A549 (cell line): ENCODE measurements around the gene INPP5J. TPM values are rescaled to one million over a fixed set of nuclear protein-coding genes. Genes with fewer than 3 reads are reported as not detected.
"Not testable (repeated sequence)": the region's sequence is repeated elsewhere in the genome, so short reads cannot be mapped to it uniquely, and the experiment has no call there.

Source experiments
- ATAC-seq, 2 experiments: fragments of 200-7000 bp in 1 of 2; fragments of >200 bp in 1 of 2; cut with Nextera tagmentation in 1 of 2; cut with Tn5 transposase in 1 of 2; 3 replicates each; pipeline versions ENCODE4 v1.8.0 to v1.9.1; 2018 to 2020; ENCODE audit warnings: mild to moderate bottlenecking in 1 of 2, moderate library complexity in 1 of 2
- CTCF ChIA-PET: fragments of 300-600 bp; sonication (Branson Sonifier 250); formaldehyde crosslinking; extraction: SDS; loops from one replicate; lab custom pipeline; 2021; ENCODE audit warnings: antibody characterized with exemption, inconsistent platforms; lab: Yijun Ruan, JAX
- POLR2A ChIA-PET: fragments of 350-600 bp; formaldehyde crosslinking; extraction: SDS; loops from one replicate; lab custom pipeline; 2021; ENCODE audit warnings: antibody characterized with exemption, inconsistent platforms; lab: Yijun Ruan, JAX
- DNase-seq, 2 experiments: peaks; one replicate each; pipeline versions ENCODE4 v3.0.0 to v3.0.0-alpha.2; 2011 to 2016; ENCODE audit warnings: low read depth in 1 of 2, low spot score in 1 of 2
- FAIRE-seq: peaks from 2 replicates; lab custom pipeline; 2011; peaks lifted over from hg19 to GRCh38; lab: Jason Lieb, UNC
- H3K27ac ChIP-seq, 2 experiments: fragments of >200 bp; sonication (Bioruptor Twin); formaldehyde crosslinking; 3 replicates each; pipeline ENCODE4 v1.5.1; 2016 to 2017
- H3K4me1 ChIP-seq: fragments of >200 bp; sonication (Bioruptor Twin); formaldehyde crosslinking; 3 replicates; pipeline ENCODE4 v1.6.1; 2016
- H3K4me2 ChIP-seq: fragments of >200 bp; sonication (Bioruptor Twin); formaldehyde crosslinking; 3 replicates; pipeline ENCODE4 v1.6.1; 2016
- H3K4me3 ChIP-seq: fragments of >200 bp; sonication (Bioruptor Twin); formaldehyde crosslinking; 3 replicates; pipeline ENCODE4 v1.5.1; 2016
- H3K9me3 ChIP-seq: fragments of >200 bp; sonication (Bioruptor Twin); formaldehyde crosslinking; 3 replicates; pipeline ENCODE4 v1.6.1; 2016
- EHF ChIP-seq: fragments of 250-450 bp; sonication (Bioruptor Pico); IDR thresholded peaks from 2 replicates; pipeline ENCODE4 v1.5.0; 2020; ENCODE audit warnings: mild to moderate bottlenecking
- FOSL2 ChIP-seq, 2 experiments: fragments of 450-650 bp in 1 of 2; fragments of >200 bp in 1 of 2; sonication (Bioruptor Twin) in 1 of 2; formaldehyde crosslinking; IDR thresholded peaks; 2 replicates each; pipeline versions ENCODE4 v1.5.0 to v1.6.1; 2016 to 2020; ENCODE audit warnings: mild to moderate bottlenecking in 1 of 2, moderate library complexity in 1 of 2
- HDAC2 ChIP-seq: fragments of 200-600 bp; sonication (generic); IDR thresholded peaks from 2 replicates; pipeline ENCODE4 v1.6.1; 2016
- HOXB13 ChIP-seq: fragments of 250-450 bp; sonication (Bioruptor Pico); IDR thresholded peaks from 2 replicates; pipeline ENCODE4 v1.5.0; 2020; ENCODE audit warnings: low read depth, mild to moderate bottlenecking, moderate library complexity
- KDM1A ChIP-seq: fragments of 200-600 bp; sonication (generic); IDR thresholded peaks from 2 replicates; pipeline ENCODE4 v1.6.1; 2016; ENCODE audit warnings: low read depth, mild to moderate bottlenecking
- MAZ ChIP-seq: fragments of 150-350 bp; IDR thresholded peaks from 2 replicates; pipeline ENCODE4 v1.6.1; 2014; ENCODE audit warnings: antibody characterized with exemption, low read depth, low read length, borderline replicate concordance
- SMC3 ChIP-seq: fragments of >200 bp; sonication (Bioruptor Twin); formaldehyde crosslinking; IDR thresholded peaks from 3 replicates; pipeline ENCODE4 v1.6.1; 2018; ENCODE audit warnings: inconsistent platforms
- ZC3H11A ChIP-seq: fragments of 450-650 bp; IDR thresholded peaks from 2 replicates; pipeline ENCODE4 v1.6.1; 2014; ENCODE audit warnings: antibody characterized with exemption, mild to moderate bottlenecking
- ZSCAN20 ChIP-seq: fragments of 250-450 bp; sonication (Bioruptor Pico); IDR thresholded peaks from 2 replicates; pipeline ENCODE4 v1.8.0; 2022; ENCODE audit warnings: mild to moderate bottlenecking, moderate library complexity
- WGBS: methylation state at CpG from one replicate; pipeline ENCODE4 v1.1.6; 2017; ENCODE audit errors: missing lambda C conversion rate; 5-methylcytosine and 5-hydroxymethylcytosine counted together
- polyA plus RNA-seq, 4 experiments: library from polyadenylated mRNA; depleted of rRNA in 3 of 4; stranded (reverse); fragments of >200 nt; fragmentation: RNase III in 1 of 4; extraction: RNeasy Plus Mini Kit Qiagen cat#74134 plus additional on column Dnase treatment in 1 of 4; gene quantifications; 2 replicates in 3 of 4; 3 replicates in 1 of 4; pipeline ENCODE4 v1.2.3, GENCODE V29; 2011 to 2017
- TF ChIP-seq, protein P1 (sequence below): fragments of 200-600 bp; sonication (generic); IDR thresholded peaks from 2 replicates; pipeline ENCODE4 v1.6.1; 2016; ENCODE audit warnings: antibody characterized with exemption, mild to moderate bottlenecking, moderate library complexity
- TF ChIP-seq, protein P2 (sequence below): fragments of 450-650 bp; IDR thresholded peaks from 2 replicates; pipeline ENCODE4 v1.6.1; 2014; ENCODE audit warnings: antibody characterized with exemption

INPP5J gene
- polyA plus RNA-seq, 2 of the 4 experiments (the other 2 are of a cell fraction): 0.70 to 1.5 TPM

DNA sequence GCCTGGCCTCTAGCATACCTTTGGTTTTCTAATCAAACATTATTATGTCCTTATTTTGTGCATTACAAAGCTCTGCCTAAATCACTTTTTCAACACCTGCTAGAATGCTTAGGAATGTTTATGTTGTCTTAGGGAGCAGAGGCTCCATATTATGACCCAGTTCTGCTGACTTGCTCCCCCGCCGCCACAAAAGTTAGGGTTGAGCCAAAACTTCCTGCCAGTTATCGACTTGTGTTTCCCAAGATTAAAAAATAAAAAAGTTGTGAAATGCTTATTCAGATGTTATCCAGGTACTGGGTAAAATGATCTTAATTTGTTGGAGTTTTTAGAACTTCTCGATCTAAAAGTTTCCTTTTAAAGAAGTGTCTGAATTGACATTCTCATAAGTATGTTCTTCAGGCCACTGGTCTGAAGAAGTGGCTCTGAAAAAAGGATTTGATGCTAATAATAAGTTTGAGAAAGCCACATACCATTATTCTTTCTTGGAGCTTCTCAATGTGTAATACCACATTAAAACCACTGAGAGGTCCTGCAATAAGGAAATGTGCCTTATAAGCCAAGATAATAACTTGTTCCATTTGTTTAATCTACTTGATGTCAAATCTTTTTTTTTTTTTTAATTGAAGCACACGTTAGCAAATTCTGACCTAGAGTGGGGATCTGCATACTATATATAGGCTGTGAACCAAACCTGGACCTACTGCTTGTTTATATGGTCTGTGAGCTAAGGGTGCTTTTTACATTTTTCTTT, 39.4 kb downstream of the INPP5J start (continued):
- TF ChIP-seq, protein P1, sequence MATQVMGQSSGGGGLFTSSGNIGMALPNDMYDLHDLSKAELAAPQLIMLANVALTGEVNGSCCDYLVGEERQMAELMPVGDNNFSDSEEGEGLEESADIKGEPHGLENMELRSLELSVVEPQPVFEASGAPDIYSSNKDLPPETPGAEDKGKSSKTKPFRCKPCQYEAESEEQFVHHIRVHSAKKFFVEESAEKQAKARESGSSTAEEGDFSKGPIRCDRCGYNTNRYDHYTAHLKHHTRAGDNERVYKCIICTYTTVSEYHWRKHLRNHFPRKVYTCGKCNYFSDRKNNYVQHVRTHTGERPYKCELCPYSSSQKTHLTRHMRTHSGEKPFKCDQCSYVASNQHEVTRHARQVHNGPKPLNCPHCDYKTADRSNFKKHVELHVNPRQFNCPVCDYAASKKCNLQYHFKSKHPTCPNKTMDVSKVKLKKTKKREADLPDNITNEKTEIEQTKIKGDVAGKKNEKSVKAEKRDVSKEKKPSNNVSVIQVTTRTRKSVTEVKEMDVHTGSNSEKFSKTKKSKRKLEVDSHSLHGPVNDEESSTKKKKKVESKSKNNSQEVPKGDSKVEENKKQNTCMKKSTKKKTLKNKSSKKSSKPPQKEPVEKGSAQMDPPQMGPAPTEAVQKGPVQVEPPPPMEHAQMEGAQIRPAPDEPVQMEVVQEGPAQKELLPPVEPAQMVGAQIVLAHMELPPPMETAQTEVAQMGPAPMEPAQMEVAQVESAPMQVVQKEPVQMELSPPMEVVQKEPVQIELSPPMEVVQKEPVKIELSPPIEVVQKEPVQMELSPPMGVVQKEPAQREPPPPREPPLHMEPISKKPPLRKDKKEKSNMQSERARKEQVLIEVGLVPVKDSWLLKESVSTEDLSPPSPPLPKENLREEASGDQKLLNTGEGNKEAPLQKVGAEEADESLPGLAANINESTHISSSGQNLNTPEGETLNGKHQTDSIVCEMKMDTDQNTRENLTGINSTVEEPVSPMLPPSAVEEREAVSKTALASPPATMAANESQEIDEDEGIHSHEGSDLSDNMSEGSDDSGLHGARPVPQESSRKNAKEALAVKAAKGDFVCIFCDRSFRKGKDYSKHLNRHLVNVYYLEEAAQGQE: no peak

DNA sequence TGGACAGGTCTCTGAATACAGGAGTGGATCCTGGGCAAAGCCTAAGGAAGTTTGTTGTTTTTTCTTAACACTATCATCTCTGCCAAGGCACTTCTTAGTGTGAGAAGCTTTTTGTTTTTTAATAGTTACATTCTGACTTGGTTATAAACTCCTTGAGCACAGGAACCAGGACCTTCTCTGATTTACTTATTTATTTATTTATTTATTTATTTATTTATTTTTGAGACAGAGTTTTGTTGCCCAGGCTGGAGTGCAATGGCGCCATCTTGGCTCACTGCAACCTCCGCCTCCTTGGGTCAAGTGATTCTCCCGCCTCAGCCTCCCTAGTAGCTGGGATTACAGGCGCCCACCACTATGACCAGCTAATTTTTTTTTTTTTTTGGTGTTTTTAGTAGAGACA, 48.2 kb downstream of the INPP5J start:
- Histone ChIP-seq H3K4me2 (no peak overlapping the region), H3K9me3 (no peaks in the 10 kb centered on the region), H3K27ac (no peak overlapping the region), H3K4me3 (no peak overlapping the region), H3K4me1 (peaks cover 14% of the 10 kb centered on the region)
- CTCF ChIA-PET: interaction anchor here (1.1 kb wide), 1 partner anchor 47 kb away, joined by 3 read pairs; no protein-coding TSS in a partner anchor
- POLR2A ChIA-PET: no interaction called here
- WGBS: 96% methylated on average over 4 of the region's 4 CpGs
- no peak for ATAC-seq
- TF ChIP-seq HOXB13 (CRISPR knock-in tag) (no peak), HDAC2 (no peak), KDM1A (no peak), EHF (CRISPR knock-in tag) (no peak), ZC3H11A (peak; percentile 29; the same call in 1 of the 2 replicates), SMC3 (no peak)
- TF ChIP-seq, protein P2, sequence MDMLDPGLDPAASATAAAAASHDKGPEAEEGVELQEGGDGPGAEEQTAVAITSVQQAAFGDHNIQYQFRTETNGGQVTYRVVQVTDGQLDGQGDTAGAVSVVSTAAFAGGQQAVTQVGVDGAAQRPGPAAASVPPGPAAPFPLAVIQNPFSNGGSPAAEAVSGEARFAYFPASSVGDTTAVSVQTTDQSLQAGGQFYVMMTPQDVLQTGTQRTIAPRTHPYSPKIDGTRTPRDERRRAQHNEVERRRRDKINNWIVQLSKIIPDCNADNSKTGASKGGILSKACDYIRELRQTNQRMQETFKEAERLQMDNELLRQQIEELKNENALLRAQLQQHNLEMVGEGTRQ: no peak
- FAIRE-seq: no peak
- no peak for DNase-seq

DNA sequence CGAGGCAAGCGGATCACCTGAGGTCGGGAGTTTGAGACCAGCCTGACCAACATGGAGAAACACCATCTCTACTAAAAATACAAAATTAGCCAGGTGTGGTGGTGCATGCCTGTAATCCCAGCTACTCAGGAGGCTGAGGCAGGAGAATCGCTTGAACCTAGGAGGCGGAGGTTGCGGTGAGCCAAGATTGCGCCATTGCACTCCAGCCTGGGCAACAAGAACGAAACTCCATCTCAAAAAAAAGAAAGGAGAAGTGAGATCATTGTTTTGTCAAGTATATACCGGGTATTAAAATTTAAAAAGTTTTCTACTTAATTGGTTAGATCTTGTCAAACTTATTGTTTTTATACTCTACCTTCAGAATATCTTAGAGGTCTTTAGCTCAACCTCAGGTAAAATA, 49.0 kb downstream of the INPP5J start:
- H3K9me3 ChIP-seq, ATAC-seq, POLR2A ChIA-PET, H3K27ac ChIP-seq, H3K4me2 ChIP-seq, H3K4me3 ChIP-seq, FAIRE-seq, DNase-seq: not testable (repeated sequence)
- 97% methylated on average over 9 of the region's 9 CpGs for WGBS
- H3K4me1 ChIP-seq: peaks cover 14% of the 10 kb centered on the region
- CTCF ChIA-PET: interaction anchor here (0.7 kb wide), 1 partner anchor 10 kb away, joined by 4 read pairs; no protein-coding TSS in a partner anchor

DNA sequence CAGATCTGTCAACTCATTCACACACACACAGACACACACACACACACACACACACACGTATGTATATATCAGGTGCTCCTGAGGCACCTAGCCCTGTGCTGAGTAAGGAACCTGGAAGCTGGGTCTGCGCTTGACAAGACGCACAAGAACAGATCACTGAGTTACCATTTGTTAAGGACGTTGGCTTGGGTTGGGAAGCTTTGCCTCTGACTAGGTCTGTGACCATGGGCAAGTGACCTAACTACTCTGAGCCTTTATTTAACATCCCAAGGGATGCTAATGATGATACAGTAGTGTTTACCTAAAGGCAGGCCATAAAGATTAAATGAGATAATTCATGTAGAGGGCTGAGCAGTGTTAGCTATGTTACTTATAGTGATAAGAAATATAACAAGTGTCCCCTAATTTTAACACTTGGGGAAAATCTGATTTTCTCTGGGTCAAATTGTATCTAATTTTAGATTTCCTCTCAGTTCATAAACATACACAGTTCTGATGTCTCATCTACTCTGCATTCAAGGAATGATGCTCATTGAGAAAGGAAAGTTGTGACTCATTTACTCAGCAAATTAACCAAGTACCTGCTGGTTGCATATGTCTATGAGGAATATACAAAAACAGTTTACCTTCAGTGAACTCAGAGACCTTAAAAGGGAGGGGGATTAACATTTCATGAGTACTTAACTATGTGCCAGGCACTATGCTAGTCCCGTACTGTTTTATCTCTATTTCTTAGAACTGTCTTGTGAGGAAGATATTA, 50.8 kb downstream of the INPP5J start:
- FAIRE-seq: no peak
- CTCF ChIA-PET: interaction anchor here (0.5 to 1.3 kb wide), 4 partner anchors 20 to 405 kb away, joined by 3 read pairs; no protein-coding TSS in a partner anchor

More for the DNA sequence above, 50.8 kb downstream of the INPP5J start:
- no peak overlapping the region for H3K4me3 ChIP-seq
- H3K4me2 ChIP-seq: peak overlapping the region; percentile 40
- no peaks in the 10 kb centered on the region for H3K9me3 ChIP-seq
- POLR2A ChIA-PET: no interaction called here
- TF ChIP-seq ZSCAN20 (no peak), MAZ (no peak), FOSL2 (IDR thresholded peaks at IDR 0.05) (no peak), FOSL2 (CRISPR knock-in tag; IDR thresholded peaks at IDR 0.05) (peak; percentile 76)
- ATAC-seq: peak; percentile 54 to 62; a peak in 5 of 6 replicates
- no peak overlapping the region for H3K27ac ChIP-seq
- peaks cover 23% of the 10 kb centered on the region for H3K4me1 ChIP-seq
- peak; percentile 16 to 32 for DNase-seq
- whole genome bisulfite sequencing: 38% methylated on average over 3 of the region's 5 CpGs
